Measurements from ENCODE around the gene TMA7.

DNA sequence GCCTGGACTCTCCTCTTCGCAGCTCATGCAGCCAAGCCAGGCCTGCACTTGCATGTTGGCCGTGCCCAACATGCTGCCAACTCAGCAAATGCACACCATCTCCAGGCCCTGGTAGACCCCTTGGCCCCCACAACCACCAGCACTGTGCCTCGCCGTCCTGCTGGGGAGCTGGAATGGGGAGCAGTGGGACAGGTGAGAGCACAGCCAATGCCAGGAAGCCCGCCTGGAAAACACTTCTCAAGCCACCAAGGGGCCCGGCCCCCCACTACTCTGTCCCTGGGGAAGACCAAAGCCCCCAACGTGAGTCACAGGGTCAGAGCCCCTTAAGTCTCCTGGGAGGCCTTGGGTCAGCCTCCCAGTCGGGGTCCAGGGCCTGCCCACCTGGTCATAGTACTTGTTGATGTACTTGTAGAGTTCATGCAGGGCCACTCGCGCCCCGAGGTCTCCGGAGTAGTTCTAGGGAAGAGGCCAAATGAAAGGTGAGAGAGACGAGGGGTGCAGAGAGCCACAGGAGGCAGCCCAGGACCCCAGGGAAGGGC, 34.6 kb upstream of the TMA7 start:
- TF ChIP-seq, protein P1, sequence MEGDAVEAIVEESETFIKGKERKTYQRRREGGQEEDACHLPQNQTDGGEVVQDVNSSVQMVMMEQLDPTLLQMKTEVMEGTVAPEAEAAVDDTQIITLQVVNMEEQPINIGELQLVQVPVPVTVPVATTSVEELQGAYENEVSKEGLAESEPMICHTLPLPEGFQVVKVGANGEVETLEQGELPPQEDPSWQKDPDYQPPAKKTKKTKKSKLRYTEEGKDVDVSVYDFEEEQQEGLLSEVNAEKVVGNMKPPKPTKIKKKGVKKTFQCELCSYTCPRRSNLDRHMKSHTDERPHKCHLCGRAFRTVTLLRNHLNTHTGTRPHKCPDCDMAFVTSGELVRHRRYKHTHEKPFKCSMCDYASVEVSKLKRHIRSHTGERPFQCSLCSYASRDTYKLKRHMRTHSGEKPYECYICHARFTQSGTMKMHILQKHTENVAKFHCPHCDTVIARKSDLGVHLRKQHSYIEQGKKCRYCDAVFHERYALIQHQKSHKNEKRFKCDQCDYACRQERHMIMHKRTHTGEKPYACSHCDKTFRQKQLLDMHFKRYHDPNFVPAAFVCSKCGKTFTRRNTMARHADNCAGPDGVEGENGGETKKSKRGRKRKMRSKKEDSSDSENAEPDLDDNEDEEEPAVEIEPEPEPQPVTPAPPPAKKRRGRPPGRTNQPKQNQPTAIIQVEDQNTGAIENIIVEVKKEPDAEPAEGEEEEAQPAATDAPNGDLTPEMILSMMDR (conservative IDR thresholded peaks at IDR 0.05; ENCODE audit: low read depth, low read length): no peak
- TF ChIP-seq EZH2 (IDR thresholded peaks at IDR 0.05; ENCODE audit: borderline replicate concordance, low read depth, low read length, poor library complexity, severe bottlenecking): no peak
